Measurements from ENCODE around the gene MISFA. TPM values are rescaled to one million over a fixed set of nuclear protein-coding genes. Genes with fewer than 3 reads are reported as not detected.

Gene MISFA
- total RNA-seq, 1 experiment from 2014 or later: 5.0 TPM

- H3K27me3 ChIP-seq (ENCODE audit: control insufficient read depth, insufficient read depth, low read length): no peaks in the 10 kb centered on the region
- TF ChIP-seq SIN3A (IDR thresholded peaks at IDR 0.05; ENCODE audit: borderline replicate concordance, insufficient read depth, low read depth, low read length): no peak
- no peak for TF ChIP-seq POLR2AphosphoS5 (IDR thresholded peaks at IDR 0.05; ENCODE audit: low read depth, low read length)
- no peak for TF ChIP-seq REST (IDR thresholded peaks at IDR 0.05; ENCODE audit: insufficient read depth in 1 of 2, low read depth in 2 of 2, low read length in 1 of 2)
- no peak for TF ChIP-seq CTCF (IDR thresholded peaks at IDR 0.05)
- TF ChIP-seq TCF7L2 (IDR thresholded peaks at IDR 0.05; ENCODE audit: low read depth, low read length): no peak
- CTCF ChIA-PET: no interaction called here
- intact Hi-C loops (cut with micrococcal nuclease; ENCODE audit: unreplicated experiment) (no loop called here), in situ Hi-C loops (cut with HindIII; ENCODE audit: low pct_unique_long_range_greater_than_20kb, low sequenced_read_pairs) (no loop called here)
- POLR2A ChIA-PET: interaction anchor here (0.6 to 0.8 kb wide), 2 partner anchors 37 to 1314 kb away, joined by 4 to 10 read pairs; partner anchors contain the start of gene TSG101
- no peaks in the 10 kb centered on the region for H3K9me3 ChIP-seq (ENCODE audit: control insufficient read depth, insufficient read depth, low read depth, low read length)
- no peaks in the 10 kb centered on the region for H3K4me1 ChIP-seq (ENCODE audit: control insufficient read depth, insufficient read depth, low read length)
- DNase-seq (ENCODE audit: low read depth, low spot score): no peak
- H3K4me3 ChIP-seq (ENCODE audit: low read depth in 2 of 2, low read length in 2 of 2): no peak overlapping the region
- H3K36me3 ChIP-seq (ENCODE audit: control insufficient read depth, insufficient read depth, low read length): peaks cover 3% of the 10 kb centered on the region; the same call in 1 of the 2 replicates
- no peak overlapping the region for H3K27ac ChIP-seq (ENCODE audit: low read length)
- no peak for ATAC-seq
- no TSS peak for BruUV-seq (replicated peaks)
Observed at GRCh38 chr11:18564149-18564548, 35.4 kb upstream of the MISFA start.

GRCh38 chr11:18566406-18566805 lies 33.2 kb upstream of the MISFA start:
- CTCF ChIA-PET: no interaction called here
- intact Hi-C loops (cut with micrococcal nuclease; ENCODE audit: unreplicated experiment) (no loop called here), in situ Hi-C loops (cut with HindIII; ENCODE audit: low pct_unique_long_range_greater_than_20kb, low sequenced_read_pairs) (no loop called here)
- H3K27ac ChIP-seq (ENCODE audit: low read length): no peak overlapping the region
- H3K4me3 ChIP-seq (ENCODE audit: low read depth in 2 of 2, low read length in 2 of 2): no peak overlapping the region
- H3K4me1 ChIP-seq (ENCODE audit: control insufficient read depth, insufficient read depth, low read length): no peaks in the 10 kb centered on the region
- ATAC-seq (no peak), DNase-seq (ENCODE audit: low read depth, low spot score) (no peak)
- no peaks in the 10 kb centered on the region for H3K9me3 ChIP-seq (ENCODE audit: control insufficient read depth, insufficient read depth, low read depth, low read length)
- POLR2A ChIA-PET: interaction anchor here (1.0 kb wide), 1 partner anchor 12 kb away, joined by 3 read pairs; no protein-coding TSS in a partner anchor
- no peak for TF ChIP-seq TCF7L2 (IDR thresholded peaks at IDR 0.05; ENCODE audit: low read depth, low read length)
- TF ChIP-seq POLR2AphosphoS5 (IDR thresholded peaks at IDR 0.05; ENCODE audit: low read depth, low read length): no peak
- no peak for TF ChIP-seq SIN3A (IDR thresholded peaks at IDR 0.05; ENCODE audit: borderline replicate concordance, insufficient read depth, low read depth, low read length)
- no peak for TF ChIP-seq CTCF (IDR thresholded peaks at IDR 0.05)
- TF ChIP-seq REST (IDR thresholded peaks at IDR 0.05; ENCODE audit: insufficient read depth in 1 of 2, low read depth in 2 of 2, low read length in 1 of 2): no peak
- H3K27me3 ChIP-seq (ENCODE audit: control insufficient read depth, insufficient read depth, low read length): no peaks in the 10 kb centered on the region
- H3K36me3 ChIP-seq (ENCODE audit: control insufficient read depth, insufficient read depth, low read length): peaks cover 3% of the 10 kb centered on the region; the same call in 1 of the 2 replicates
- BruUV-seq (replicated peaks): no TSS peak
